SK-N-SH (cell line): ENCODE data around the gene SLC66A3. TPM values are rescaled to one million over a fixed set of nuclear protein-coding genes. Genes with fewer than 3 reads are reported as not detected.

Experiments
- CTCF ChIA-PET: fragments of 300-600, 350-600 bp; formaldehyde crosslinking; extraction: SDS; loops from one replicate; lab custom pipeline; 2021; lab: Yijun Ruan, JAX
- POLR2A ChIA-PET: fragments of 350-600 bp; sonication (Branson Sonifier 250); formaldehyde crosslinking; extraction: SDS; loops from one replicate; lab custom pipeline; 2020; ENCODE audit warnings: antibody characterized with exemption, inconsistent platforms; lab: Yijun Ruan, JAX
- DNase-seq: peaks from one replicate; pipeline ENCODE4 v3.0.0; 2012
- H2AFZ ChIP-seq: fragments of 200-600 bp; sonication (generic); 2 replicates; pipeline ENCODE4 v1.8.1; 2016; ENCODE audit warnings: antibody characterized with exemption, mild to moderate bottlenecking, low read depth
- H3F3A ChIP-seq: fragments of 200-600 bp; sonication (generic); replicated peaks from 2 replicates; pipeline ENCODE3; 2016; ENCODE audit warnings: antibody characterized with exemption, mild to moderate bottlenecking; ENCODE audit not compliant: insufficient read depth
- H3K27ac ChIP-seq, 2 experiments: fragments of 200-500 bp in 1 of 2; fragments of 200-600 bp in 1 of 2; sonication (Bioruptor generic) in 1 of 2; sonication (generic), shearing (Covaris generic) in 1 of 2; 2 replicates each; pipeline versions ENCODE4 v1.5.1 to v1.6.1; 2014 to 2016; ENCODE audit warnings: low read depth in 2 of 2, inconsistent platforms in 1 of 2, low read length in 1 of 2, mild to moderate bottlenecking in 1 of 2, mixed read lengths in 1 of 2
- H3K27me3 ChIP-seq: fragments of 200-600 bp; sonication (generic), shearing (Covaris generic); 2 replicates; pipeline ENCODE4 v1.6.1; 2016; ENCODE audit warnings: mixed run types; ENCODE audit not compliant: insufficient read depth
- H3K36me3 ChIP-seq, 2 experiments: fragments of 200-500 bp in 1 of 2; fragments of 200-600 bp in 1 of 2; sonication (Bioruptor generic) in 1 of 2; sonication (generic) in 1 of 2; replicated peaks in 1 of 2; 2 replicates each; pipeline versions ENCODE3 to v1.5.1; 2014 to 2016; ENCODE audit warnings: low read length in 1 of 2, mild to moderate bottlenecking in 1 of 2; ENCODE audit not compliant: insufficient read depth in 2 of 2, control insufficient read depth in 1 of 2
- H3K4me1 ChIP-seq, 2 experiments: fragments of 200-500 bp in 1 of 2; fragments of 200-600 bp in 1 of 2; sonication (Bioruptor generic) in 1 of 2; sonication (generic), shearing (Covaris generic) in 1 of 2; 2 replicates each; pipeline versions ENCODE4 v1.5.1 to v1.6.1; 2014 to 2016; ENCODE audit warnings: low read depth in 1 of 2, low read length in 1 of 2, mixed run types in 1 of 2; ENCODE audit not compliant: insufficient read depth in 2 of 2, control insufficient read depth in 1 of 2
- H3K4me2 ChIP-seq: fragments of 200-600 bp; sonication (generic), shearing (Covaris generic); 2 replicates; pipeline ENCODE4 v1.6.1; 2017; ENCODE audit warnings: mixed run types
- H3K4me3 ChIP-seq, 2 experiments: fragments of 200-500 bp in 1 of 2; fragments of 200-600 bp in 1 of 2; sonication (Bioruptor generic) in 1 of 2; sonication (generic), shearing (Covaris generic) in 1 of 2; 2 replicates each; pipeline versions ENCODE4 v1.5.1 to v1.8.1; 2014 to 2016; ENCODE audit warnings: low read depth in 2 of 2, inconsistent platforms in 1 of 2, low read length in 1 of 2, mild to moderate bottlenecking in 1 of 2, mixed read lengths in 1 of 2, moderate library complexity in 1 of 2
- H3K79me2 ChIP-seq: fragments of 200-600 bp; sonication (generic); 2 replicates; pipeline ENCODE4 v1.8.1; 2017; ENCODE audit warnings: mild to moderate bottlenecking; ENCODE audit not compliant: insufficient read depth
- H3K9ac ChIP-seq: fragments of 200-600 bp; sonication (generic); 2 replicates; pipeline ENCODE4 v1.6.1; 2017; ENCODE audit warnings: mixed run types
- H3K9me2 ChIP-seq: fragments of 200-600 bp; sonication (generic); 2 replicates; pipeline ENCODE4 v1.6.1; 2017; ENCODE audit warnings: mixed run types
- H3K9me3 ChIP-seq: fragments of 200-600 bp; sonication (generic); 2 replicates; pipeline ENCODE4 v1.6.1; 2017; ENCODE audit warnings: mixed run types, mild to moderate bottlenecking, moderate library complexity
- H4K20me1 ChIP-seq: fragments of 200-600 bp; sonication (generic); 2 replicates; pipeline ENCODE4 v1.6.1; 2017; ENCODE audit warnings: mild to moderate bottlenecking, mixed run types; ENCODE audit not compliant: insufficient read depth
- EP300 ChIP-seq, 2 experiments: IDR thresholded peaks; 2 replicates each; pipeline versions ENCODE4 v1.4.0 to v1.6.1; 2012; ENCODE audit warnings: borderline replicate concordance in 1 of 2, low read depth in 1 of 2, low read length in 1 of 2
- EZH2phosphoT487 ChIP-seq: fragments of 200-600 bp; sonication (generic); IDR thresholded peaks from 2 replicates; pipeline ENCODE4 v1.6.1; 2017; ENCODE audit warnings: low read depth, mixed run types, mild to moderate bottlenecking, antibody characterized with exemption, moderate library complexity, borderline replicate concordance
- FOXJ3 ChIP-seq: sonication (generic); formaldehyde crosslinking; IDR thresholded peaks from 2 replicates; pipeline ENCODE4 v1.5.1; 2020; ENCODE audit warnings: mild to moderate bottlenecking, missing genetic modification reagents
- FOXM1 ChIP-seq: IDR thresholded peaks from 2 replicates; pipeline ENCODE4 v1.4.0; 2012; ENCODE audit warnings: low read depth, mild to moderate bottlenecking
- GABPA ChIP-seq: IDR thresholded peaks from 2 replicates; pipeline ENCODE4 v1.4.0; 2012; ENCODE audit warnings: low read depth, mild to moderate bottlenecking
- GATA2 ChIP-seq: sonication (generic); formaldehyde crosslinking; IDR thresholded peaks from 2 replicates; pipeline ENCODE4 v1.5.0; 2020; ENCODE audit warnings: mild to moderate bottlenecking, missing genetic modification reagents
- JUND ChIP-seq: IDR thresholded peaks from 2 replicates; pipeline ENCODE4 v1.4.0; 2012
- MAX ChIP-seq: IDR thresholded peaks from 2 replicates; pipeline ENCODE4 v1.4.0; 2012; ENCODE audit warnings: low read depth
- PBX3 ChIP-seq: IDR thresholded peaks from 2 replicates; pipeline ENCODE4; 2012
- RAD21 ChIP-seq: IDR thresholded peaks from 2 replicates; pipeline ENCODE4 v1.6.1; 2012; ENCODE audit warnings: mild to moderate bottlenecking, low read length
- RFX5 ChIP-seq: IDR thresholded peaks from 2 replicates; pipeline ENCODE4 v1.6.1; 2012; ENCODE audit warnings: mild to moderate bottlenecking, improper control_type of control experiment, low read length
- SIN3A ChIP-seq: IDR thresholded peaks from 2 replicates; pipeline ENCODE4 v1.6.1; 2012; ENCODE audit warnings: low read depth, mild to moderate bottlenecking, low read length, moderate library complexity, borderline replicate concordance
- USF1 ChIP-seq: IDR thresholded peaks from 2 replicates; pipeline ENCODE4 v1.4.0; 2012; ENCODE audit warnings: low read depth, borderline replicate concordance
- WGBS: methylation state at CpG from one replicate; pipeline ENCODE4 v1.1.6; 2017; ENCODE audit warnings: low lambda C conversion rate; 5-methylcytosine and 5-hydroxymethylcytosine counted together
- polyA plus RNA-seq, 3 experiments: library from polyadenylated mRNA; depleted of rRNA; stranded (reverse); fragments of >200 nt; gene quantifications; 2 replicates each; pipeline ENCODE4 v1.2.3, GENCODE V29; 2012

Gene SLC66A3
- polyA plus RNA-seq, 1 of the 3 experiments (the other 2 are of a cell fraction): 49.0 TPM

- no peak for TF ChIP-seq SIN3A
- no peak for TF ChIP-seq EZH2phosphoT487
- peak in 1 of 2 experiments; percentile 50; a peak in 1 of 4 replicates for TF ChIP-seq EP300 (IDR thresholded peaks at IDR 0.05; ENCODE audit: borderline replicate concordance in 1 of 2, low read depth in 1 of 2, low read length in 1 of 2)
- TF ChIP-seq GATA2 (CRISPR knock-in tag): no peak
- TF ChIP-seq GABPA: no peak
- peak; percentile 21; the same call in 1 of the 2 replicates for TF ChIP-seq FOXM1
- TF ChIP-seq FOXJ3 (CRISPR knock-in tag): no peak
- TF ChIP-seq USF1: no peak
- TF ChIP-seq MAX: no peak
- TF ChIP-seq JUND: peak; percentile 59
Observed at GRCh38 chr2:11213090-11213638, 57.9 kb downstream of the SLC66A3 start (continued).

GRCh38 chr2:11213975-11214374 lies 58.7 kb downstream of the SLC66A3 start:
- H3K79me2 ChIP-seq: no peaks in the 10 kb centered on the region
- no peak overlapping the region for H3K4me3 ChIP-seq
- 88% methylated on average over 1 of the region's 1 CpG for WGBS
- CTCF ChIA-PET: interaction anchor here (1.4 to 2.4 kb wide), 2 partner anchors 14 to 370 kb away, joined by 3 to 4 read pairs; no protein-coding TSS in a partner anchor
- H3F3A ChIP-seq: peaks cover 13% of the 10 kb centered on the region
- H3K9ac ChIP-seq: no peak overlapping the region
- H3K27ac ChIP-seq: no peak overlapping the region
- H3K9me2 ChIP-seq: no peaks in the 10 kb centered on the region
- H4K20me1 ChIP-seq: no peaks in the 10 kb centered on the region
- no peaks in the 10 kb centered on the region for H3K27me3 ChIP-seq
- H2AFZ ChIP-seq: no peak overlapping the region
- no peaks in the 10 kb centered on the region for H3K9me3 ChIP-seq
- TF ChIP-seq SIN3A: no peak
- TF ChIP-seq RAD21: no peak
- TF ChIP-seq FOXM1: no peak
- no peak for TF ChIP-seq PBX3
- no peak for TF ChIP-seq RFX5
- TF ChIP-seq MAX: no peak
- TF ChIP-seq, all 33 proteins: peak for 0
- Histone ChIP-seq H3K36me3 (peaks cover 80 to 81% of the 10 kb centered on the region in 2 experiments), H3K4me1 (no peaks in the 10 kb centered on the region; a peak in 1 of 4 replicates), H3K4me2 (no peak overlapping the region)
- DNase-seq: no peak
- POLR2A ChIA-PET: no interaction called here
